G401 (cell line): Measurements from ENCODE around the gene IGHMBP2. TPM values are rescaled to one million over a fixed set of nuclear protein-coding genes. Genes with fewer than 3 reads are reported as not detected.
"Not testable (repeated sequence)": the region's sequence is repeated elsewhere in the genome, so short reads cannot be mapped to it uniquely, and the experiment has no call there.

Experiments used
- DNase-seq: peaks from one replicate; pipeline ENCODE4 v3.0.0-alpha.2; 2015; ENCODE audit warnings: low spot score
- in situ Hi-C: cut with HindIII; loops from 2 replicates; pipeline ENCODE4 v1.10.0; 2016; ENCODE audit warnings: low sequenced_read_pairs, mixed read lengths
- total RNA-seq: library from RNA; depleted of rRNA; stranded (reverse); fragments of >200 nt; shearing (Covaris generic); gene quantifications from 2 replicates; pipeline ENCODE4 v1.2.3, GENCODE V29; 2014

IGHMBP2 gene
- total RNA-seq, 1 experiment from 2014 or later: 19.1 TPM

- DNase-seq: no peak
- in situ Hi-C loops: no loop called here
These were observed 52.5 kb downstream of the IGHMBP2 start for GRCh38 chr11:68956142-68956541.

- no peak for DNase-seq
- in situ Hi-C loops: no loop called here
These were observed 53.0 kb downstream of the IGHMBP2 start for GRCh38 chr11:68956547-68957254.

GRCh38 chr11:68958211-68958610 lies 54.5 kb downstream of the IGHMBP2 start:
- no peak for DNase-seq
- in situ Hi-C loops: no loop called here

- in situ Hi-C loops: no loop called here
- DNase-seq: peak; percentile 95
These were observed 56.0 kb downstream of the IGHMBP2 start for GRCh38 chr11:68959465-68960293.

- peak; percentile 39 for DNase-seq
- in situ Hi-C loops: no loop called here
These were observed 56.8 kb downstream of the IGHMBP2 start for GRCh38 chr11:68960294-68961071.

- DNase-seq: no peak
- in situ Hi-C loops: no loop called here
These were observed 57.6 kb downstream of the IGHMBP2 start for GRCh38 chr11:68961245-68961644.

- in situ Hi-C loops: no loop called here
- DNase-seq: peak; percentile 76
These were observed 59.0 kb downstream of the IGHMBP2 start for GRCh38 chr11:68962527-68963250.

- peak; percentile 63 for DNase-seq
These were observed 60.1 kb downstream of the IGHMBP2 start for GRCh38 chr11:68963779-68964178.

GRCh38 chr11:68965901-68966853 lies 62.5 kb downstream of the IGHMBP2 start:
- peak; percentile 86 for DNase-seq
- in situ Hi-C loops: no loop called here

More at GRCh38 chr11:68963779-68964178, 60.1 kb downstream of the IGHMBP2 start:
- in situ Hi-C loops: no loop called here

- in situ Hi-C loops: no loop called here
- DNase-seq: no peak
These were observed 63.4 kb downstream of the IGHMBP2 start for GRCh38 chr11:68966894-68967780.

- in situ Hi-C loops: no loop called here
- no peak for DNase-seq
These were observed 64.9 kb downstream of the IGHMBP2 start for GRCh38 chr11:68968306-68969250.

- DNase-seq: no peak
These were observed 65.7 kb downstream of the IGHMBP2 start for GRCh38 chr11:68969386-68969785.

GRCh38 chr11:68970921-68971636 lies 67.4 kb downstream of the IGHMBP2 start:
- no peak for DNase-seq
- in situ Hi-C loops: no loop called here

More at GRCh38 chr11:68969386-68969785, 65.7 kb downstream of the IGHMBP2 start:
- in situ Hi-C loops: no loop called here

- in situ Hi-C loops: no loop called here
- no peak for DNase-seq
These were observed 69.5 kb downstream of the IGHMBP2 start for GRCh38 chr11:68973219-68973618.

- in situ Hi-C loops, DNase-seq: not testable (repeated sequence)
These were observed 70.0 kb downstream of the IGHMBP2 start for GRCh38 chr11:68973706-68974105.
